VCaP (cell line): Measurements from ENCODE around the gene ABHD17C.

ENCODE experiments used
- H3K27ac ChIP-seq: fragments of 450-650 bp; 2 replicates; pipeline ENCODE4 v1.5.1; 2017
- TF ChIP-seq, protein P1 (sequence below): fragments of 450-650 bp; conservative IDR thresholded peaks from 2 replicates; pipeline ENCODE4 v1.5.1; 2017; ENCODE audit warnings: mild to moderate bottlenecking, moderate library complexity

The ABHD17C gene

GRCh38 chr15:80764535-80764934 is 69.4 kb downstream of the ABHD17C start:
- TF ChIP-seq, protein P1, sequence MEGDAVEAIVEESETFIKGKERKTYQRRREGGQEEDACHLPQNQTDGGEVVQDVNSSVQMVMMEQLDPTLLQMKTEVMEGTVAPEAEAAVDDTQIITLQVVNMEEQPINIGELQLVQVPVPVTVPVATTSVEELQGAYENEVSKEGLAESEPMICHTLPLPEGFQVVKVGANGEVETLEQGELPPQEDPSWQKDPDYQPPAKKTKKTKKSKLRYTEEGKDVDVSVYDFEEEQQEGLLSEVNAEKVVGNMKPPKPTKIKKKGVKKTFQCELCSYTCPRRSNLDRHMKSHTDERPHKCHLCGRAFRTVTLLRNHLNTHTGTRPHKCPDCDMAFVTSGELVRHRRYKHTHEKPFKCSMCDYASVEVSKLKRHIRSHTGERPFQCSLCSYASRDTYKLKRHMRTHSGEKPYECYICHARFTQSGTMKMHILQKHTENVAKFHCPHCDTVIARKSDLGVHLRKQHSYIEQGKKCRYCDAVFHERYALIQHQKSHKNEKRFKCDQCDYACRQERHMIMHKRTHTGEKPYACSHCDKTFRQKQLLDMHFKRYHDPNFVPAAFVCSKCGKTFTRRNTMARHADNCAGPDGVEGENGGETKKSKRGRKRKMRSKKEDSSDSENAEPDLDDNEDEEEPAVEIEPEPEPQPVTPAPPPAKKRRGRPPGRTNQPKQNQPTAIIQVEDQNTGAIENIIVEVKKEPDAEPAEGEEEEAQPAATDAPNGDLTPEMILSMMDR: no peak
- H3K27ac ChIP-seq: no peak overlapping the region

DNA sequence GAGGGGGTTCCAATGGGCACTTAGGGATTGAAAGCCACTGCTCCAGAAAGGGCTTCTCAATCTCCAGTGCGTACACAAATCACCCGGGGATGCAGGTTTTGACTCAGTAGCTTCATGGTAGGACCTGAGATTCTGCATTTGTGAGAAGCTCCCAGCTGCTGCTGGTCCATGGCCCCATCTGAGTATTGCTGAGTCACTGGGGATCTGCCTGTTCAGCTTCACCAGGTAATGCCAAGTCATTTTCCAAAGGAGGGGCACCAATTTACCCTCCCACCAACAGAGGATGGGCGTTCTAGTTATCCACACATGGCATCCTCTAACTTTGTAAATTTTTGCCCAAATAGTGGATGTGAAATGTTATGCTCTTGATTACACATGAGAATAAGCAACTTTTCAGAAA is 71.2 kb downstream of the ABHD17C start:
- TF ChIP-seq, protein P1: no peak

DNA sequence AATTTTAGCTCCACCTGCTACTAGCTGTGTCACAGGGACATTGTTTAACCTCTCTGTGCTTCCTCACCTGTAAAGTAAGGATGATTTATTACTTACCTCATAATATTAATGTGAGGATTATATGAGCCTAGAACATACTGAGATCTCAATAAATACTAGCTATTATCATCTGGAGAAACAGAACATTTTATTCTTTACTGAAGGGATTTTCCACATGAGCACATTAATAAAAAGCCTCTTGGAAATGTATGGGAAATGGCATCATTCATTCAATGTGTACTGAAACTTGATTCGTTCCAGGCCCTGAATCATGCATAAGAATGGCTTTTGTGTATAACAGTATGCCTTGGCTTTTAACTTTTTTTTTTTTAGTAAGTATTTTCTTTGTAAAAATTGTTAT is 73.0 kb downstream of the ABHD17C start:
- H3K27ac ChIP-seq: no peak overlapping the region
- TF ChIP-seq, protein P1: no peak

More for the DNA sequence above, 71.2 kb downstream of the ABHD17C start:
- no peak overlapping the region for H3K27ac ChIP-seq

DNA sequence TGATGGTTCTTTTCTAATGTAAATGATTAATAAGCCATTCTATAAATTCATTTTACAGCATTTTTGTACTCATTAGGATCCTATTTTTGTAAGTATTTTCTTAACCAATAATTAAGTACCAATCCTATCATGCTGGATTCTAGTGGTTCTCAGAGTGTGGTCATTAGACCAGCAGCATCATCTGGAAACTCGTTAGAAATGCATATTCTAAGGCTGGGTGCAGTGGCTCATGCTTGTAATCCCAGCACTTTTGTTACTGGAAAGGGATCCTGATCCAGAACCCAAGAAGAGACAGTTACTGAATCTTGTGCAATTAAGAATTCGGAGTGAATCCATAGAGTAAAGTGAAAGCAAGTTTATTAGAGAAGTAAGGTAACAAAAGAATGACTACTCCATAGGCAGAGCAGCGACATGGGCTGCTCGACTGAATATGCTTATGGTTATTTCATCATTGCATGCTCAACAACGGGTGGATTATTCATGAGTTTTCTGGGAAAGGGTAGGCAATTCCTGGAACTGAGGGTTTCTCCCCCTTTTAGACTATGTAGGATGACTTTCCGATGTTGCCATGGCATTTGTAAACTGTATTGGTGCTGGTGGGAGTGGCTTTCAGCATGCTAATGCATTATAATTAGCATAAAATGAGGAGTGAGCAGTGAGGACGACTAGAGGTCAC is 74.2 kb downstream of the ABHD17C start:
- TF ChIP-seq, protein P1: no peak
- H3K27ac ChIP-seq: no peak overlapping the region

DNA sequence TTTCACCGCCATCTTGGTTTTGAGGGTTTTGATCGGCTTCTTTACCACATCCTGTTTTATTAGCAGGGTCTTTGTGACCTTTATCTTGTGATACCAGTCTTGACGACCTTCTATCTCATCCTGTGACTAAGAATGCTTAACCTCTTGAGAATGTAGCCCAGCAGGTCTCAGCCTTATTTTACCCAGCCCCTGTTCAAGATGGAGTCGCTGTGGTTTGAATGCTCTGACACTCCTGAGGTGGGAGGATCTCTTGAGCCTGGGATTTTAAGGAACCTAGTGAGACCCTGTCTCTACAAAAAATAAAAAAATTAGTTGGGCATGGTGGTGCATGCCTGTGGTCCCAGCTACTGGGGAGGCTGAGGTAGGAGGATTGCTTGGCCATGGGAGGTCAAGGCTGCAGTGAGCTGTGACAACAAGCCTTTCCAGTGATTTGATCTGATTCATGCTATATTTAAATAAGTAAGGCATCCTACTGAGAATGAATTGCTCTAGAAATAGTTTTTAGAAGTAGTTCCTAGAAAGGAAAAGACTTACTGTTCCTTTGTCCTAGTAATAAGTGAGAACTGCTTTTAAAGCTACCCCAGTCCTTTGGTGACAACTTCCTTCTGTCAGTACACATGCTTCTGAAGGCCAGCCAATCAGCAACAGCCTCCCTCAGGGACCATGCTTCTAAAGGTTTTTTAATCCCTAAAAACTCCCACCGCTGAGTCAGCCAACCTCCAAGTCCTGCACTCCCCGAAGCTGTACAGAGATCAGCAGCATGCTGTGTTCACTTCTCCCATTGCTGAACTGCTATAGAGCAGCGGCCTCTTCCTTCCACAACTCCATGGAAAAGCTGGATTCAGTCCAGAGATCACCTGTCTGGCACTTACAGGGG is 75.0 kb downstream of the ABHD17C start:
- H3K27ac ChIP-seq: no peak overlapping the region
- TF ChIP-seq, protein P1: no peak

DNA sequence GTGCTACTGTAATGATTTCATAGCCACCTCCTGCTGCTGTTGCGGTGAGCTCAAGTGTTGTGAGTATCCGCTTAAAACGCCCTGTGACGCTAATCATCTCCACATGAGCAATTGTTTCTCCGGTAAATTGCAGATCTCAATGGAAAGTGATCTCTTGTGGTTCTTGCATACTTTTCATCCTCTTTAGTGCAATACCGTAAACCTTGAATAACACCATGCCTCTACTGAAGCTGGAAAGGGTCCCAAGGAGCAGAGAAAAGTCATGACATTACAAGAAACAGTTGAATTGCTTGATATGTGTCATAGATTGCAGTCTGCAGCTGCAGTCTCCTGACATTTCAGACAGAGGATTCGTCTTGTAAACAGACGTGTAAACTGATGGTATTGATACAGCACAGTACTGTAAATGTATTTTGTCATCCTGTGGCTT is 78.0 kb downstream of the ABHD17C start:
- H3K27ac ChIP-seq: peak overlapping the region; percentile 37
- TF ChIP-seq, protein P1: no peak

- peak overlapping the region; percentile 37 for H3K27ac ChIP-seq
- TF ChIP-seq, protein P1: no peak
These were observed 78.8 kb downstream of the ABHD17C start for GRCh38 chr15:80773792-80774352.
